H1 (cell line): ENCODE data around the gene USP24. TPM values are rescaled to one million over a fixed set of nuclear protein-coding genes. Genes with fewer than 3 reads are reported as not detected.

Experiments used
- CTCF ChIA-PET: fragments of 300-600 bp; sonication (Branson Sonifier 250); formaldehyde crosslinking; loops from one replicate; lab custom pipeline; 2021; ENCODE audit not compliant: partially characterized antibody; lab: Charles Lee
- POLR2A ChIA-PET: fragments of 300-600 bp; sonication (Branson Sonifier 250); formaldehyde crosslinking; loops from one replicate; lab custom pipeline; 2021; ENCODE audit warnings: inconsistent platforms; ENCODE audit not compliant: partially characterized antibody; lab: Charles Lee
- DNase-seq, 2 experiments: peaks; one replicate each; pipeline versions ENCODE4 v3.0.0 to v3.0.0-alpha.2; 2010 to 2022; ENCODE audit warnings: low spot score in 2 of 2, low read depth in 1 of 2, mixed read lengths in 1 of 2
- FAIRE-seq: peaks from 2 replicates; lab custom pipeline; 2011; peaks lifted over from hg19 to GRCh38; lab: Jason Lieb, UNC
- H2AFZ ChIP-seq: 2 replicates; pipeline ENCODE4 v1.8.1; 2012; ENCODE audit warnings: low read length, inconsistent platforms
- H2AK5ac ChIP-seq: 2 replicates; pipeline ENCODE4 v1.6.1; 2013; ENCODE audit warnings: low read depth, low read length
- H2BK120ac ChIP-seq: replicated peaks from 2 replicates; pipeline ENCODE3; 2013; ENCODE audit warnings: low read depth, low read length, inconsistent platforms
- H2BK12ac ChIP-seq: 2 replicates; pipeline ENCODE4 v1.6.1; 2013; ENCODE audit warnings: low read depth, low read length
- H2BK15ac ChIP-seq: 2 replicates; pipeline ENCODE4 v1.6.1; 2013; ENCODE audit warnings: low read length
- H2BK20ac ChIP-seq: 2 replicates; pipeline ENCODE4 v1.6.1; 2013; ENCODE audit warnings: low read length
- H2BK5ac ChIP-seq: 2 replicates; pipeline ENCODE4 v1.6.1; 2013; ENCODE audit warnings: low read depth, low read length
- H3K14ac ChIP-seq: 2 replicates; pipeline ENCODE4 v1.6.1; 2013; ENCODE audit warnings: inconsistent platforms; ENCODE audit not compliant: insufficient read length
- H3K18ac ChIP-seq: 2 replicates; pipeline ENCODE4 v1.6.1; 2013; ENCODE audit warnings: low read length; ENCODE audit errors: extremely low read depth
- H3K23ac ChIP-seq: 2 replicates; pipeline ENCODE4 v1.6.1; 2013; ENCODE audit warnings: inconsistent platforms; ENCODE audit not compliant: insufficient read length
- H3K23me2 ChIP-seq: 2 replicates; pipeline ENCODE4 v1.6.1; 2013; ENCODE audit warnings: low read depth, low read length
- H3K27ac ChIP-seq: 2 replicates; pipeline ENCODE4 v1.6.1; 2011; ENCODE audit warnings: low read depth, low read length, inconsistent platforms
- H3K27me3 ChIP-seq, 4 experiments: replicated peaks in 1 of 4; 1 replicate in 1 of 4; 2 replicates in 3 of 4; pipeline versions ENCODE4 v1.6.1 to v1.8.1; 2011 to 2013; ENCODE audit warnings: low read length in 3 of 4, mild to moderate bottlenecking in 3 of 4, inconsistent platforms in 2 of 4, mixed read lengths in 2 of 4, moderate library complexity in 1 of 4; ENCODE audit not compliant: control insufficient read depth in 3 of 4, insufficient read depth in 3 of 4; ENCODE audit errors: extremely low read depth in 1 of 4
- H3K36me3 ChIP-seq, 4 experiments: 2 replicates each; pipeline versions ENCODE4 v1.6.1 to v1.8.1; 2011 to 2013; ENCODE audit warnings: mild to moderate bottlenecking in 4 of 4, low read length in 3 of 4, moderate library complexity in 2 of 4, control low read depth in 1 of 4, inconsistent platforms in 1 of 4; ENCODE audit not compliant: insufficient read depth in 4 of 4, control insufficient read depth in 2 of 4
- H3K4ac ChIP-seq: replicated peaks from 2 replicates; pipeline ENCODE3; 2013; ENCODE audit warnings: low read length, low read depth, mixed read lengths, inconsistent platforms; ENCODE audit not compliant: insufficient read length
- H3K4me1 ChIP-seq, 4 experiments: replicated peaks in 1 of 4; 1 replicate in 1 of 4; 2 replicates in 3 of 4; pipeline versions ENCODE4 v1.6.1 to v1.8.1; 2011 to 2013; ENCODE audit warnings: low read length in 3 of 4, inconsistent platforms in 2 of 4, mixed read lengths in 1 of 4; ENCODE audit not compliant: insufficient read depth in 4 of 4, control insufficient read depth in 3 of 4
- H3K4me2 ChIP-seq, 2 experiments: 2 replicates each; pipeline versions ENCODE4 v1.6.1 to v1.8.1; 2011 to 2013; ENCODE audit warnings: low read depth in 2 of 2, low read length in 2 of 2, control low read depth in 1 of 2, inconsistent platforms in 1 of 2, mild to moderate bottlenecking in 1 of 2; ENCODE audit not compliant: insufficient read depth in 1 of 2
- H3K4me3 ChIP-seq, 4 experiments: fragments of 200-600, 300-600 bp in 1 of 4; sonication (generic), shearing (Covaris generic), sonication (Bioruptor Twin) in 1 of 4; 2 replicates each; pipeline versions ENCODE4 v1.5.1 to v1.8.1; 2011 to 2016; ENCODE audit warnings: low read length in 4 of 4, low read depth in 3 of 4, control low read depth in 2 of 4, inconsistent platforms in 2 of 4, mild to moderate bottlenecking in 2 of 4, mixed read lengths in 1 of 4, moderate library complexity in 1 of 4; ENCODE audit not compliant: insufficient read depth in 2 of 4; ENCODE audit errors: extremely low read depth in 1 of 4
- H3K56ac ChIP-seq: replicated peaks from 2 replicates; pipeline ENCODE3; 2013; ENCODE audit warnings: low read depth, mild to moderate bottlenecking, mixed read lengths, low read length, inconsistent platforms; ENCODE audit not compliant: insufficient read length
- H3K79me1 ChIP-seq: 2 replicates; pipeline ENCODE4 v1.6.1; 2013; ENCODE audit warnings: low read depth, low read length, control low read depth
- H3K79me2 ChIP-seq, 2 experiments: 2 replicates each; pipeline versions ENCODE4 v1.6.1 to v1.8.1; 2012 to 2013; ENCODE audit warnings: low read length in 2 of 2, mild to moderate bottlenecking in 2 of 2, inconsistent platforms in 1 of 2; ENCODE audit not compliant: insufficient read depth in 2 of 2, control insufficient read depth in 1 of 2
- H3K9ac ChIP-seq, 4 experiments: replicated peaks in 1 of 4; 1 replicate in 1 of 4; 2 replicates in 3 of 4; pipeline versions ENCODE4 v1.6.1 to v1.8.1; 2011 to 2013; ENCODE audit warnings: low read depth in 3 of 4, low read length in 3 of 4, control low read depth in 2 of 4, mild to moderate bottlenecking in 2 of 4, moderate library complexity in 2 of 4, inconsistent platforms in 1 of 4; ENCODE audit errors: extremely low read depth in 1 of 4
- H3K9me3 ChIP-seq, 2 experiments: 2 replicates each; pipeline versions ENCODE4 v1.6.1 to v1.8.1; 2012 to 2013; ENCODE audit warnings: mild to moderate bottlenecking in 2 of 2, moderate library complexity in 2 of 2, control low read depth in 1 of 2, inconsistent platforms in 1 of 2, low read depth in 1 of 2, low read length in 1 of 2, mixed read lengths in 1 of 2; ENCODE audit not compliant: insufficient read depth in 2 of 2
- H4K20me1 ChIP-seq, 2 experiments: replicated peaks in 1 of 2; 2 replicates each; pipeline versions ENCODE3 to v1.8.1; 2011 to 2013; ENCODE audit warnings: inconsistent platforms in 2 of 2, low read length in 2 of 2, mild to moderate bottlenecking in 1 of 2; ENCODE audit not compliant: insufficient read depth in 2 of 2, control insufficient read depth in 1 of 2
- H4K5ac ChIP-seq: 2 replicates; pipeline ENCODE4 v1.6.1; 2013; ENCODE audit warnings: low read length, low read depth, mixed read lengths, inconsistent platforms; ENCODE audit not compliant: insufficient read length
- H4K8ac ChIP-seq: 2 replicates; pipeline ENCODE4 v1.8.0; 2013; ENCODE audit warnings: mild to moderate bottlenecking, moderate library complexity, low read length, inconsistent platforms; ENCODE audit not compliant: insufficient read depth; ENCODE audit errors: extremely low read depth
- H4K91ac ChIP-seq: replicated peaks from 2 replicates; pipeline ENCODE3; 2013; ENCODE audit warnings: low read length, mixed read lengths, inconsistent platforms; ENCODE audit not compliant: insufficient read length
- FOSL1 ChIP-seq: IDR thresholded peaks from 2 replicates; pipeline ENCODE4 v1.6.1; 2011; ENCODE audit warnings: mild to moderate bottlenecking, low read depth, low read length, moderate library complexity; ENCODE audit not compliant: insufficient read depth
- HDAC2 ChIP-seq, 2 experiments: fragments of 300-600 bp in 1 of 2; sonication (generic) in 1 of 2; IDR thresholded peaks; 2 replicates each; pipeline ENCODE4 v1.6.1; 2011 to 2012; ENCODE audit warnings: low read depth in 2 of 2, low read length in 2 of 2, mild to moderate bottlenecking in 2 of 2, moderate library complexity in 2 of 2, borderline replicate concordance in 1 of 2, inconsistent platforms in 1 of 2
- KDM5A ChIP-seq: fragments of 200-600 bp; IDR thresholded peaks from 2 replicates; pipeline ENCODE4 v1.7.1; 2012; ENCODE audit warnings: mild to moderate bottlenecking, low read length, inconsistent platforms, mixed read lengths
- MAX ChIP-seq: IDR thresholded peaks from 2 replicates; pipeline ENCODE4 v1.6.1; 2012; ENCODE audit warnings: inconsistent platforms
- POLR2A ChIP-seq, 2 experiments: IDR thresholded peaks; 1 replicate in 1 of 2; 2 replicates in 1 of 2; pipeline ENCODE4 v1.6.1; 2011; ENCODE audit warnings: low read depth in 2 of 2, low read length in 2 of 2, mild to moderate bottlenecking in 2 of 2; ENCODE audit errors: control extremely low read depth in 1 of 2
- RBBP5 ChIP-seq: IDR thresholded peaks from 2 replicates; pipeline ENCODE4 v1.7.1; 2012; ENCODE audit warnings: low read depth, mild to moderate bottlenecking, inconsistent platforms, low read length, moderate library complexity, borderline replicate concordance
- RXRA ChIP-seq: IDR thresholded peaks from 2 replicates; pipeline ENCODE4 v1.6.1; 2011; ENCODE audit warnings: low read depth, mild to moderate bottlenecking, low read length, moderate library complexity; ENCODE audit not compliant: insufficient read depth
- SAP30 ChIP-seq: fragments of 300-600 bp; sonication (generic); IDR thresholded peaks from 2 replicates; pipeline ENCODE4 v1.7.1; 2012; ENCODE audit warnings: low read length, moderate library complexity, mild to moderate bottlenecking, inconsistent platforms; ENCODE audit not compliant: insufficient read depth, insufficient replicate concordance
- SIX5 ChIP-seq: IDR thresholded peaks from 2 replicates; pipeline ENCODE4 v1.6.1; 2011; ENCODE audit warnings: mild to moderate bottlenecking, low read depth, low read length
- SP1 ChIP-seq: IDR thresholded peaks from 2 replicates; pipeline ENCODE4 v1.6.1; 2011; ENCODE audit warnings: low read depth, low read length
- SP2 ChIP-seq: IDR thresholded peaks from 2 replicates; pipeline ENCODE4 v1.6.1; 2012; ENCODE audit warnings: mild to moderate bottlenecking, low read length, inconsistent platforms
- SRF ChIP-seq: IDR thresholded peaks from 2 replicates; pipeline ENCODE4 v1.6.1; 2011; ENCODE audit warnings: mild to moderate bottlenecking, low read depth, low read length, moderate library complexity
- TAF1 ChIP-seq: IDR thresholded peaks from 2 replicates; pipeline ENCODE4 v1.6.1; 2011; ENCODE audit warnings: mild to moderate bottlenecking, low read depth, low read length
- WGBS, 2 experiments: shearing (Covaris generic) in 1 of 2; methylation state at CpG; one replicate each; pipeline versions ENCODE4 v1.1.6 to v1.1.7; 2013 to 2015; ENCODE audit warnings: low lambda C conversion rate in 2 of 2, mixed read lengths in 2 of 2, inconsistent platforms in 1 of 2, low coverage in 1 of 2, missing lambda C conversion rate in 1 of 2; ENCODE audit not compliant: insufficient replicate concordance in 2 of 2, insufficient coverage in 1 of 2, insufficient read length in 1 of 2; ENCODE audit errors: extremely low coverage in 1 of 2, missing lambda C conversion rate in 1 of 2; 5-methylcytosine and 5-hydroxymethylcytosine counted together
- polyA plus RNA-seq, 7 experiments: library from polyadenylated mRNA; depleted of rRNA in 3 of 7; stranded (reverse) in 5 of 7; unstranded in 2 of 7; fragments of >200 nt in 5 of 7; fragments of 200-250 nt in 2 of 7; gene quantifications; 1 replicate in 5 of 7; 2 replicates in 1 of 7; 4 replicates in 1 of 7; pipeline versions ENCODE4 v1.2.1 to v1.2.3, GENCODE V29; 2011 to 2013; ENCODE audit warnings: missing spikeins in 2 of 7, mixed read lengths in 2 of 7
- total RNA-seq: library from RNA; stranded (reverse); fragmentation: NEBNext Ultra II Directional; extraction: Animal tissue kit (Norgen Biotek cat#: 25700); gene quantifications from 2 replicates; pipeline ENCODE4 v1.2.1, GENCODE V29; 2021
- TF ChIP-seq, protein P1 (sequence below): IDR thresholded peaks from 2 replicates; pipeline ENCODE4 v1.6.1; 2012; ENCODE audit warnings: low read length, inconsistent platforms

Gene USP24
- total and polyA plus RNA-seq, 2 of the 8 experiments (the other 6 are each of a cell fraction or from before 2014, with no cell fraction given), result 11.1 to 34.6 TPM

- Histone ChIP-seq H3K9ac (no peak overlapping the region), H3K79me1 (no peaks in the 10 kb centered on the region), H2BK15ac (no peak overlapping the region), H3K56ac (no peak overlapping the region), H2BK20ac (no peak overlapping the region), H2AFZ (no peak overlapping the region), H3K4ac (no peak overlapping the region), H3K14ac (no peak overlapping the region), H2BK12ac (no peak overlapping the region), H3K4me1 (no peaks in the 10 kb centered on the region), H3K4me2 (no peak overlapping the region), H3K36me3 (no peaks in the 10 kb centered on the region), H3K4me3 (no peak overlapping the region), H2AK5ac (no peak overlapping the region), H3K18ac (no peak overlapping the region), H3K9me3 (no peaks in the 10 kb centered on the region), H2BK120ac (no peak overlapping the region), H2BK5ac (no peak overlapping the region), H4K8ac (no peak overlapping the region), H3K27ac (no peak overlapping the region), H3K27me3 (no peaks in the 10 kb centered on the region), H3K23ac (no peak overlapping the region), H4K5ac (no peak overlapping the region), H4K20me1 (no peaks in the 10 kb centered on the region), H4K91ac (no peak overlapping the region), H3K23me2 (no peaks in the 10 kb centered on the region), H3K79me2 (no peaks in the 10 kb centered on the region)
- ChIA-PET POLR2A (no interaction called here), CTCF (no interaction called here)
- FAIRE-seq (no peak), DNase-seq (no peak)
- 80% methylated on average over 2 of the region's 2 CpGs; no CpG with 5 or more reads in 1 of the 2 experiments for WGBS, 2 experiments
- TF ChIP-seq MAX (no peak), RBBP5 (no peak), SP1 (no peak), SRF (no peak), SP2 (no peak), POLR2A (IDR thresholded peaks at IDR 0.05; ENCODE audit: control extremely low read depth in 1 of 2, low read depth in 2 of 2, low read length in 2 of 2) (no peak), FOSL1 (no peak), RXRA (no peak), KDM5A (no peak), SAP30 (no peak), TAF1 (no peak), HDAC2 (IDR thresholded peaks at IDR 0.05; ENCODE audit: borderline replicate concordance in 1 of 2, low read depth in 2 of 2, low read length in 2 of 2) (no peak), SIX5 (no peak)
- TF ChIP-seq, protein P1, sequence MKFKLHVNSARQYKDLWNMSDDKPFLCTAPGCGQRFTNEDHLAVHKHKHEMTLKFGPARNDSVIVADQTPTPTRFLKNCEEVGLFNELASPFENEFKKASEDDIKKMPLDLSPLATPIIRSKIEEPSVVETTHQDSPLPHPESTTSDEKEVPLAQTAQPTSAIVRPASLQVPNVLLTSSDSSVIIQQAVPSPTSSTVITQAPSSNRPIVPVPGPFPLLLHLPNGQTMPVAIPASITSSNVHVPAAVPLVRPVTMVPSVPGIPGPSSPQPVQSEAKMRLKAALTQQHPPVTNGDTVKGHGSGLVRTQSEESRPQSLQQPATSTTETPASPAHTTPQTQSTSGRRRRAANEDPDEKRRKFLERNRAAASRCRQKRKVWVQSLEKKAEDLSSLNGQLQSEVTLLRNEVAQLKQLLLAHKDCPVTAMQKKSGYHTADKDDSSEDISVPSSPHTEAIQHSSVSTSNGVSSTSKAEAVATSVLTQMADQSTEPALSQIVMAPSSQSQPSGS, result no peak
These were observed 24.4 kb upstream of the USP24 start for GRCh38 chr1:55239548-55239947.
